RPMI7951 (cell line): ENCODE results near the gene ARMC6. TPM values are rescaled to one million over a fixed set of nuclear protein-coding genes. Genes with fewer than 3 reads are reported as not detected.

Experiments
- DNase-seq: peaks from one replicate; pipeline ENCODE4 v3.0.0-alpha.2; 2012; ENCODE audit warnings: low read depth
- total RNA-seq: library from RNA; depleted of rRNA; stranded (reverse); fragments of >200 nt; shearing (Covaris generic); gene quantifications from 2 replicates; pipeline ENCODE4 v1.2.3, GENCODE V29; 2014

ARMC6 gene
- total RNA-seq, 1 experiment from 2014 or later = 54.1 TPM

GRCh38 chr19:19054315-19054938, 21.0 kb downstream of the ARMC6 start:
- no peak for DNase-seq

GRCh38 chr19:19054939-19055440, 21.6 kb downstream of the ARMC6 start:
- no peak for DNase-seq

DNA sequence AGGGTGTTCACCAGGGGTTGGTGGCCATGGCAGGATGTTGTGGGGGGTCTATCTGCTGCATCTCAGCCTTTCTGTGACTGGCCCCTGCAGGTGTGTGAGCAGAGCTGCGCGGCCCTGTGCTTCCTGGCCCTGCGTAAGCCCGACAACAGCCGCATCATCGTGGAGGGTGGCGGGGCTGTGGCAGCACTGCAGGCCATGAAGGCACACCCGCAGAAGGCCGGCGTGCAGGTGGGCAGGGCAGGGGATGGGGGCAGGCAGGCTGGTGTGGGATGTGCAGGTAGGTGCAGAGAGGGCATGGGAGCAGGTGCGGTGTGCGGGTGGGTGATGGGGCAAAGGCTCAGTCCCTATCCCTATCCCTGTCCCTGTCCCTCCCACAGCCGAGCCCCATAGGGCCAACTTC, 22.3 kb downstream of the ARMC6 start:
- DNase-seq = no peak

- no peak for DNase-seq
These were observed 23.4 kb downstream of the ARMC6 start for GRCh38 chr19:19056636-19057275.

- DNase-seq = no peak
These were observed 23.9 kb downstream of the ARMC6 start for GRCh38 chr19:19057317-19057716.

DNA sequence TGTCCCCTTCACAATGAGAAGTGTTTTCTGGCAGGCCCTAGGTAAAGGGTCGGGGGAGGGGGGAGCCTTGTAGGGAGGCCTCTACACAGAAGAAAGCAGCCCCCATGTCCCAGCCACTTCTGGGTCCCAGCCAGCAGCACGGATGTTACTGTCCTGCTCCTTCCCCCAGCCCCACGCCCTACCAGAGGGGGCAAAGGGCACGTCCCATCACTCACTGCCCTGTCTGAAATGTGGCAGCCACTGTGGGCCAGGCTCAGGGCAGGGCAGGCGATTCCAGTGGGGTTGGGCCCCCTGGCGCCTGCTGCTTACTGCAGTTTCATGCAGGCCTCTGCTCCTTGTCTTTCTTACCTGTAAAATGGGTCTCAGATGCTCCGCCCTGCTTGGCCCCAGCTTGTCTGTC, 24.3 kb downstream of the ARMC6 start:
- DNase-seq = no peak

DNA sequence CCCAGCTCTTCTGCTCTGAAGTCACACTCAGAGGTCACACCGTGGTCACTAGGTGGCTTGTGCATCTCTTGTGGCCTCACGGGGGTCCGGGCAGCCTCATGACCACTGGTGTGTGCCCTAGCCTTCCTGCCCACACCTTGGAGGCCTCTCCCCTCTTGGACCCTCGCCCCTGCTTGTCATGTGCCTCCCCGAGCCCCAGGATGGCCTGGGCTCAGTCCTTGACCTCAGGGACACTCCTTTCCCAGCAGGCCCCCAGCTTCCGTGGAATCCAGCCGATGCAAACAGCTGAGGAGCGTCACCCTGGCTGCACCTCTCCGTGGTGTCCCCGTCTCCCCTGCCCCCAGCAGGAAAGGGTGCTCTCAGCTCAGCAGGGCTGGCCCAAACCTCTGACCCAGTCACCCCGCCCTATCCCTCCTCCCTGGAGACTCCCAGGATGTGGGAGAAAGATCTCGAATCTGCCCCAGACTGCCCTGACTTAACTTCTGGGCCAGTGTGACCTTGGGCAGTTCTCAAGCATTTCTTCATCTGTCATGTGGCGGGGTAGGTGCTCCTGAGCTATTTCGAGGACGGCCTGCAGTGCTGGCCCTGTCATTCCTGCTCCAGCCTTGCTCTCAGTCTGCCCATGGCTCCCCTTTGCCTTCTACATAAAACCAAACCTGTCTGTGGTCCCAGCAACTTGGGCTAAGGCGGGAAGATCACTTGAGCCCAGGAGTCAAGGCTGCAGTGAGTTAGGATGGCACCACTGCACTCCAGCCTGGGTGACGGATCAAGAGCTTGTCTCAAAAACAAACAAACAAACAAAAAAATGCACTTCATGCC, 25.8 kb downstream of the ARMC6 start:
- no peak for DNase-seq

DNA sequence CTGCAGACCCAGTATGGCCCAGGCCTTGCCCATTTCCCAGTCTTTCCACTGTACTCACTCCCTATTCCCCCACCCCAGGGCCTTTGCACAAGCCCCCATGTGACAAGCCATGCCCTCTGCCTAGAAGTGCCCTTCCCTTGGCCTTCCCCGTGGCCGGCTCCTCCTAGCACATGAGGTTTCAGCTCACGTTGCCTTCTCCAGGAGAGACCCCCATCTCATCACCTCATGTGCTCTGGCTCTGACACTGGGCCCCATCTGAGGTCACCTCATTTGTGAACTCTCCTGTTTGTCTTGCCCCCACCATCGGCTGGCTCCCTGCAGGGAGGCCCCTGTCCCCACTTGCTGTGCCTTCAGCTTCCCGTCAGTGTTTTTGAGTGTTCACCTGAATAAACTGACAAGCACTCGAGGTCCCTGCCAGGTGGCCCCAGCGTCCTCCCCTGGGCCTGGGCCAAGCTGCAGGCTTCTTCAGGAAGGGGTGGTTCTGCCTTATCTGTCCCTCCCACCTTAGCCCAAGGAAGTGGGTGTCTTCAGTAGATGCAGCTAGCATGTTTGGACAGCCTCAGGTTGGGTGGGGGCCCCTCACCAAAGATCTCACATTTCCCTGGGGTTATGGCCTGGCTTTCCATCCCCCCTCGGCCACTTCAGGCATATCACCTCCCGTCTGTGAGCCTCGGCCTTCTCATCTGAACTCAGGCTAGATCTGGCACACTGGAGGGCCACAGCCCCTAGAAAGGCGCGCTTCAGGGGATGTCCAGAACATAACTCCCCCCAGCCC, 26.6 kb downstream of the ARMC6 start:
- DNase-seq = no peak

GRCh38 chr19:19061506-19061905, 28.1 kb downstream of the ARMC6 start:
- DNase-seq = no peak

- peak; percentile 70 for DNase-seq
These were observed 29.2 kb downstream of the ARMC6 start for GRCh38 chr19:19062454-19063182.

GRCh38 chr19:19063183-19064097, 30.0 kb downstream of the ARMC6 start, which contains the start of gene SLC25A42:
Gene SLC25A42, plus strand, starts transcription at chr19:19063994. Its CDS starts 32,131 bp downstream, at chr19:19096125.
- peak; percentile 100 for DNase-seq

DNA sequence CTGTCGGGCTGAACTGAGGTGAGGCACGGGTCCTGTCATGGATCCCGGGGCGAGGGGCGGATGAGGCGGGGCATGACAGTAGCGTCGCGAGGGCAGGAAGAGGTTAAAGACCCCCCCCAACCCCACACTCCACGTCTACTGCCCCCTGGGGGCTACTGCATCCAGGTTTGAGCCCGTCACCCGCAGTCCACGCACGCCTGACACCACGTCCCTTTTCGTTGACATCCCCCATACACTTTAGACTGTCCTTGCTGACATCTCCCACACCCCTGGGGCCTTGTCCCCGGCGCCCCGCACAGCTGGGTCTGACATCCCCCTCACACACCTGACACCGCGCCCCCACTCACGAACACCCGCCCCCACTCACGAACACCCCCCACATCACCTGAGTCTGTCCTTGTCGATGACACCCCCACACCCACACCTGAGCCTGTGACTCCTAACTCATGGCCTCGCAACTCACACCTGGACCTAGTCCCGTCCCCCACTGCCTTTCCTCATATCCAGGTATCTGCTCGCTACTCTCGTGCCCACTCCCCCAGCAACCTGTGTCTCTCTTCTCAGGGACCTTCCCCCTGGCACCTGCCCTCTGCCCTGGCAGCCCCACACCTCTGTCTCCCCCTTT, 30.8 kb downstream of the ARMC6 start:
- no peak for DNase-seq

DNA sequence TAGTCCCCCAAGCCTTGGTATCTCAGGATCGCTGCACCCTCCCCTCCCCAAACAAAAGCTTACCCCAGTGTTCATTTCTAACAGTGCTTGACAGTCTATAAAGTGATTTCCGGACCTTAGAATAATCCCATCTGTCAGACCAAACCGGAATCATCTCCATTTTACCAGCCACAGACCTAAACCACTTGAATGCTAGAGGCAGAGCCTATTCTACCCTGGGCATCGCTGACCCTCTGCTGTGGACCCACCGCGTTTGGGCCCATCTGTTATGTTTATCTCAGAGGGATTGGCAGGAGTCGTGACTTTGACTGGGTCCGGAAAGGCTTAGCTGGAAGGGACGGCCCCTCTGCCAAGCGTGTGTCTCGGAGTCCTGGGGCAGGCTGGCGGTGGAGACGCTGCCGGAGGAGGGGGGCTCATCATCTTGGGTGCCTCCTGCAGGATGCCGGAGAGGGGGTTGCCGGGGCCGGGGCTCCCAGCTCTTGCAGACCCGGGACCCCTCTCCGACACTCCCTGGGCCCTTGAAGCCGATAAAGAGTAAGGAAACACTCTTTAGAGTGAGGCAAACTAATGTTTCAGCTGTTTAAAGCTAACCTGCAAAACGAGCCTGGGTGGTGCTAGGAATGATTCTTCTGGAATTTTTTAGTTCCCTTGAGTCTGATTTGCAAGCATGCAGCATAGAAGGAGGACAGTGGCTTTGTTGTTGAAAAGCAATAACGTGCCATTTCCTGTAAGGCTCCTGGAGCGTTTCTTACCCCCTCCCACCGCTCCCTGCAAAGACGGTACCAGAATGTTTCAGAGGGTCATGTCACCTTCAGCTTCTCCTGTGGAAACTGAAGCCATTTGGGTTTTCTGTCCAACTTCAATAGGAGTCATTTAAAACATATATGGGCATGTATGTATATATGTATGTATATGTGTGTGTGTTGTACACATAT, 31.7 kb downstream of the ARMC6 start:
- peak; percentile 26 for DNase-seq

DNA sequence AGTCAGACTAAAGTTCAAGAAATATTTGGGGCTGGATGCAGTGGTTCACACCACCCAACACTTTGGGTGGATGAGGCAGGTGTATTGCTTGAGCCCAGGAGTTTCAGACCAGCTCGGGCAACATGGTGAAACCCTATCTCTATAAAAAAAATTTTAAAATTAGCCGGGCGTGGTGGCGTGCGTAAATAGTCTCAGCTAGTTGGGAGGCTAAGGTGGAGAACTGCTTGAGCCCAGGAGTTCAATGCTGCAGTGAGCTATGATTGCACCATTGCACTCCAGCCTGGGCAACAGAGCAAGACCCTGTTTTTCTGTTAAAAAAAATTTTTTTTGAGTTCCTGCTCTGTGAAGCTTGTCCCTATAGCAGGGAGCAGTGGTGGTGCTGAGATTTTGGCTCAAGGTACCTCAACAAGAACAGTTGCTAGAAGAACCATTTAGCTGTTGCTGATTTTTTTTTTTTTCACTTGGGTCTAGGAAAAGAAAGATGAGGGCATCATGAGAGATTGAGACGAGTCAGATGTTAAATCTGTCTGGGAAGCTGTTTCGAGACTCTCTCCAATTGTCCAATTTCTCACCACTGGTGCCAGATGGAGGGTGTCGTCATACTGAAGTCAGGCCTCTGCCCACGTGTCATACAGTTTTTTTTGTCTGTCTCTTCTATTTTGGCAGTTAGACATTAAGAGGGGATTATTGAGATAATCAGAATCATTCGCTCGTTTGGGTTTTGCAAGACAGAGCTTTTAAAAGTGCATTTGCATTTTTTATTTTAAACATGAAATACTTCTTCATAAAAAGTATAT, 34.1 kb downstream of the ARMC6 start:
- DNase-seq = no peak

DNA sequence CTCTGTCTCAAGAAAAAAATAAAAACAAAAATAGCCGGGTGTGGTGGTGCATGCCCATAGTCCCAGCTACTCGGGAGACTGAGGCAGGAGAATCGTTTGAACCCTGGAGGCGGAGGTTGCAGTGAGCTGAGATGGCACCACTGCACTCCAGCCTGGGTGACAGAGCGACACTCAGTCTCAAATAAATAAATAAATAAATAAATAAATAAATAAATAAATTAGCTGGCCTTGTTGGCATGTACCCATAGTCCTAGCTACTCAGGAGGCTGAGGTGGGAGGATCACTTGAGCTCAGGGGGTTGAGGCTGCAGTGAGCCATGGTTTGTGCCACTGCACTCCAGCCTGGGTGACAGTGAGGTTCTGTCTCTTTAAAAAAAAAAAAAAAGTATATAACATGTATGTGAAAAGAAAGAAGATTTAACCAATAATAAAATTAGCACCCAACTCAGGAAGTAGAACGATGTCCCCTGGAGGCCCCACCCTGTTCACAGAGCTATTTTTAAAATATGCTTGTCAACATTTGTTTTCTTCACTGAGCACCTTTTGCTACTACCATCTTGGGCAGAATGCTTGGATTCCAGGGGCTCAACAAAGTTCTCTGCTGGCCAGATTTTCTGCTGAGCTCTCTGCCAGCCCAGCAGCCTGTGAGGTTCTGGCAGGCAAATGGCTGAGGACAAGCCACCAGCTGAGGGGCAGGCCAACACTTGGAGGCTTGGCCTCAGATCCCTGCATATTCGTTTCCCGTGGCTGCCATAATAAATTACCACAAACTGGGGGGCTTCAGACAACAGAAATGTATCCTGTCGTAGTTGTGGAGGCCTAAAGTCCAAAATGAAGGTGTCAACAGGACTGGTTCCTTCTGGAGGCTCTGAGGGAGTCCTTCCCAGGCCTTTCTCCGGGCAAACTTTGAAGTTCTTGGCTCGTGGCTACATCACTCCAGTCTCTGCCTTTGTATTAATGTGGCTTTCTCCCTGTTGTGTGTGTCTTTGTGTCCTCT, 35.6 kb downstream of the ARMC6 start:
- no peak for DNase-seq

DNA sequence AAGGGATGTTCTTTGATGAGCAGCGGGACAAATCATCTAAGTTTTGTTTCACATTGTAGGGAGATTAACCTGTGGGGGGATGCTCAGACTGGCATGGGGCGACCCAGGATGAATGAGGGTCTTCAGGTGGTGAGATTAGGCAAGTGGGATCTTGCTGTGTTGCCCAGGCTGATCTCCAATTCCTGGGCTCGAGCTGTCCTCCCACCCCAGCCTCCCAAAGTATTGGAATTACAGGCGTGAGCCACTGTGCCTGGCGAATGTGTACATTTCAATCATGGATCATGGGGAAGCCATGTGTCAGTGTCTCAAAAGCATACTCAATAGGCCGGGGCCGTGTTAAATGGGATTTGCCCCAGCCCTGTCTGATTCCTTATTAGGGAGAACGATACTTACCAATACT, 38.5 kb downstream of the ARMC6 start:
- DNase-seq = no peak
